DMS153 treated with DMSO at 0.1 percent for 48 hours (cell line): ENCODE measurements around the gene PAQR5.
"Not testable (repeated sequence)": the region's sequence is repeated elsewhere in the genome, so short reads cannot be mapped to it uniquely, and the experiment has no call there.

Experiments used
- DNase-seq: peaks from one replicate; lab custom pipeline; 2025; ENCODE audit not compliant: unreplicated experiment; lab: John Stamatoyannopoulos, UW

The PAQR5 gene, protein sequence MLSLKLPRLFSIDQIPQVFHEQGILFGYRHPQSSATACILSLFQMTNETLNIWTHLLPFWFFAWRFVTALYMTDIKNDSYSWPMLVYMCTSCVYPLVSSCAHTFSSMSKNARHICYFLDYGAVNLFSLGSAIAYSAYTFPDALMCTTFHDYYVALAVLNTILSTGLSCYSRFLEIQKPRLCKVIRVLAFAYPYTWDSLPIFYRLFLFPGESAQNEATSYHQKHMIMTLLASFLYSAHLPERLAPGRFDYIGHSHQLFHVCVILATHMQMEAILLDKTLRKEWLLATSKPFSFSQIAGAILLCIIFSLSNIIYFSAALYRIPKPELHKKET

DNA sequence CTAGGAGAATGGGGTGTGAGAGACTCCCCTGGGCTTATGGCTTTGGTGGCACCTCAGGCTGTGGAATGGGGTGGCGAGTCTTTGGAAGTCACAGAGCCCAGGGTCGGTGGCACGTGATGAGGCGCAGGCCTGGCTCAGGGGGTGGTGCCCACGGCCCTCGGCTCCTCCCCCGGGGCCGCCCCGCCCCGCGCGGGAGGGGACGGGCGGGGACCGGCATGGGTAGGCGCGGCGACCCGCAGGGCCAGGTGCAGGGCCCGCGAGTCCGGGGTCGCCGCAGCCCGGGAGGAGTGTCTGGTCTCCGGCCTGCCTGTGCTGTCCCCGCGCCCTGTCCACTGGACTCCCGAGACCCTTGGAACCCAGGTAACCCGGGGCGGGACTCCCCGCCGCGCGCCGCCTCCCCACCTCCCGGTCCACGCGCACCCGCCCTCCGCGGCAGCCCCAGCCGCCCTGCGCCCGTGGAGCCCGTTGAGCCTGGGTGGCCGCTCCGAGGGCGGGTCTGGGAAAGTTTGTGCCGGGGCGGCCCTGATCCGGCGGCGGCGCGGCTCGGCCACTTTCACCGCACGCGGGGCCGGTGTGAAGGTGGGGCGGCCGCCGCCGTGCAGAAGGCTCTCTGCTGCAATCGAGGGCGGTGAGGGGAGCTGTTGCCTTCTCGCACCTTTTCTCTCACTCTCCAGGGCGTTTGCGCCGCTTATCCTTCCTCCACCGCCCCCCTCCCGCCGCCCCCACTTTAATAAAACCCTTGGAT, at the start of gene PAQR5:
TSS of gene PAQR5 (plus strand) at position 216 of the 745 bp plus-strand sequence. CDS start 61,169 bp downstream, outside the sequence.
- no peak for DNase-seq

DNA sequence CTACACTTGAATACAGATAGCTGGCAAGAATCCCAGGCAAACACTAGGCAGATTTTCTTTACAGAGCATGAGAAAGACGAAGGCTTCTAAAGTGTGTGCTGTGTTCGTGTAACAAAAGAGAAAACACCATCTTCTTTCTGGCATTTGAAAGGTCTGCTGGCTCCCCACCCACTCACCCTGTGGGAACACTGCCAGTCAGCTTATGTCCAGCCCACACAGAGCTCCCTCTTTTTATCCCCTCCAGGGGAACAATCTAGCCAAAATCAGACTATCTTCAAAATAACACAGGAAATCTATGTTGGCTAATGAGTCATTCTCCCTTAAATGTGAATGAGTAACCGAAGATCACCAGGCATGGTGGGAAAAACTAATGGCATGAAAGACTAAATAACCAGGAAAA, 45.6 kb upstream of the PAQR5 start:
- DNase-seq: no peak

DNA sequence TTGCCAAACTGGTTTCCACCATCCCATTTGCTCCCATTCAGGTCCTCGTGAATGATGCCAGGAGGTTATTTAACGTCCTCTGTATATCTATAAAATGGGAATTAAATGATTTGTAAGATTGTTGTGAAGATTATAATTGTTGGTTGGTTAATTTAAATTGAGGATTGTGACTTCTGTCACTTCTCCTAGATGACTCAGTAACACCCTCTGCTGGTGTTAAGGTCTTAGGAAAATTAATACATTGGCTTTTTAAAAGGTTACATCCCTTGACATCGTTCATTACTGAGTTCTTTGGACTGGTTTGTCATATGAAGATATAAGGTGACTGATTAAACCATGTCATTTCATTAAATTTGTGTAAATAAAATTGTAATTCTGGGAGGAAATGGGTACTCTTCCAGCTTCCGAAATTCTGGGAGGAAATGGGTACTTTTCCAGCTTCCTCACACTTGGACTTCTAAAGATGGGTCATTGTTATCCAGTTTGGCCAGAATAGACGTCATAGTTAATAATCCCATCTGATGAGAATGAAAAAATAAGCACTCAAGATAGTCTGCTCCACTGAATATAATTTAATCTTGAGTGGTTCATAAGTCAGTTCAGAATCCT, 33.3 kb upstream of the PAQR5 start:
- no peak for DNase-seq

DNA sequence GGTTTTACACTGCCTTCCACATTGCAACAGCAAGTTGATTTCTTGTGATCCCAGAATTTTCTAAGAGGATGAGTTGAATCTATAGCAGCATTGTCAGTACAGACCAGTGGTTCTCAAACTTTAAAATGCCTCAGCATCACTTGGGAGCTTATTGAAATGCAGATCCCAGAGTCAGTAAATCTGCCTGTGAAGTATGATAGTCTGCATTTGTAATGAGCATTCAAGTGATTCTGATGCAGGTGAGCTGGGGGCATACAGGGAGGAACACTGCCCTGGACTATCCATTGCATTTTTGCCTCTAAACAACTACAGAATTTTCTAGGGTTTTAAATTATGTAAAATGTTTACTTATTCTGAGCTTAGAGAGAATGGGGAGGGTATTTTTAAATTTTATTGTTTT, 27.5 kb upstream of the PAQR5 start:
- no peak for DNase-seq

DNA sequence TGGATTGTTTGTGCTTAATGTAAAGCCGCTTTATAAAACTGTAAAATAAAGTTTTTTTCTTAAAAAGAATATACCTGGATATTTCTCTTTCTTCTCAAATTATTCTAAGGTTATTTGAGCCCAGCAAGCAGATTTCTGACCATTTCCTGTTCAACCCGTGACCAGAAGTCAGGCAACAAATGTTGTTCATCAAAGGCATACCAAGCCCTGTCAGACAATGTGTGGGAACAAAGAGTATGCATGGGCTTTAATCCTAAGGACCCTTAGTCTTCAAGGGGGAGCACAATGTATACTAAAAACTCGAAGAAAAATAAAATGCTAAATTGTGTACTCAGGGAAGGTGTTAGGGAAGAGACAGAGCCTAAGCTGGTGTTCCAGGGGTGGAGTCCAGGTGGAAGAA, 26.6 kb upstream of the PAQR5 start:
- no peak for DNase-seq

DNA sequence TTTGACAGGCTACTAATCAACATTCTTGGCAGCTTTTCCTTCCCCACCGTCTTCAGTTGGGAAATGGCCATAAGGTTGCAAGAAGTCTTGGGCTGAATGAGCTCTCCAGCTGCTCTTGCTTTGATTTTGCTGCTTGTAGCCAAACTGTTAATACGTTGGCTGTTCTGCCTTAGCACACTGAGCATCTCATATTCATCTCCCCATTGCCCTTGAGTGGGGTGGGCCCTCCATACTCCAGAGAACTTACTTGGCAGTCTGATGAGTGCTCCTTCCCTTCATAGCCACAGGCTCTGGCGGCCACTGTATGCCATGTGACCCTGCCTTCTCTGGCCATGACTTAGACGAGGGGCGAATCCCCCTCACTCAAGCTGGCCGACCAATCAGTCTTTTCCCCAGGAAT, 25.8 kb upstream of the PAQR5 start:
- no peak for DNase-seq

DNA sequence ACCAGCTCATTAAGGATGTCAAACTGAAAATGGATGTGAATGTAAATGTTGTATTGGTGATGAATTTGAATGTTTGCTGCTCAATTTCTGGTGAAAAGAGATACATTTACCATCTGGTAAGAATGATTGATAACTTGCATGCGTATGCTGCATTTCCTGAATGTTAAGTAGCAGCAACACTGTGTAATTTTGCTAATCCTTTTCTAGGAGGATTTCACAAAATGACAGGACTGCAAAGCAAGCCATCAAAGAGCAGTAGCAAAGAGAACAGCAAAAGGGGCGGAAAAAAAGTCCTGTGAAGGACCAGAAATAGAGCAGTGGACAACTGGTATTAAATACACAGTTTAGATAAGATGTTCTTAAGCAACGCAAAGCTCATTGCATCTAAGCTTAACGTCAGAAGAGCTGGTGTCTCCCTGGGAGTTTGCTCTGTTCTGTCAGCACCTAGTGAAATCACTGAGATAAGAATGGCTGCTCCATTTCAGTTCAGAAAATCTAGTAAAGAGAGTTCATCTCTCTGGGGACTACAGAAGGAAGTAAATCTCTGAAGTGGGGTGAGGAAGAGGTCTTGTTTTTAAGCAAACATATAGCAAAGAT, 23.5 kb upstream of the PAQR5 start:
- no peak for DNase-seq

DNA sequence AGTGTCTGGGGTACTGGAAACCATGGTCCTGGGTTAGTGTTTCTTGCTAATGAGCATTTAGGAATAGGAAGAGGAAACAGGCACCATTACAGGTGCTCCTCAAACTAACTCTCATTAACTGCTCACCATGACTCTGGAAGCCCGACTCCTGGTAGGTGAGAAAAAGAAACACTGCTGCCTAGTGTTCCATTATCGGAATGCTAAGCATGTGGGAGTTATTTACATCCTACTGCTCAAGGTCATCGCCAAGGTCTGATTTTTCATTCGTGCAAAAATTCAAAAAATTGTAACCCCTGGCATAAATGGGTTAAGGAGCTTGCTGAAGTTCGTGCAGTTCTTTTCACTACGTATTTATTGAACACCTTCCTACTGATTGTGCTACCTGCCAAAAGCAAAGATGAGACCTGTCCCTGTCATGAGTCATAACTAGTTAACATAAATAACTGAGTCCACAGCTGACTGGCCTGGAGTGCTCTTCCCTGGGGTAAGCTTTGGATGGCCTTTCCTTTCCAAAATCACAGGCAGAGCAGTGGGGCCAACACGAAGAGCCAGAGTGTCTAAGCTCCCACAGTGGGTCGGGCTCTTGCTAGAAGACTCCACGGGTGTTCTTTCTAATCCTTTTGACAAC, 22.7 kb upstream of the PAQR5 start:
- DNase-seq: no peak

DNA sequence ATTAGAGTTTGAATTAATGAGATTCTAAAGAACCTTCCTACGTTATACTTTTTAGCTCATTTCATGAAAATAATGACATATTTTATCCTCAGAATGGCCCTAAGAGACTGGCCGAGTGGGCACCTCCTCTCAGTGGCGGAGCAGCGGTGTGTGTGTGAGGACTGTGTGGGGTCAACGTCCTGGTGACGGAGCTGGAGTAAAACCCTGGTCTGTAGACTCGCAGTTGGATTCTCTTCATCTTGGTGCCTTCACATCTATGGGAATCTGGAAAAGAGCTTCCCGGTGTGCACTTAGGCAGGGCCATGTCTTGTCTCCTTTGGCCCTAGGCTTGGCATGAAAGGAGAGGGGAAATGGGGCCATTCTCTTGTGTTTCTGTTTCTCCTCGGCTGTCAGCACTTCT, 21.4 kb upstream of the PAQR5 start:
- no peak for DNase-seq

DNA sequence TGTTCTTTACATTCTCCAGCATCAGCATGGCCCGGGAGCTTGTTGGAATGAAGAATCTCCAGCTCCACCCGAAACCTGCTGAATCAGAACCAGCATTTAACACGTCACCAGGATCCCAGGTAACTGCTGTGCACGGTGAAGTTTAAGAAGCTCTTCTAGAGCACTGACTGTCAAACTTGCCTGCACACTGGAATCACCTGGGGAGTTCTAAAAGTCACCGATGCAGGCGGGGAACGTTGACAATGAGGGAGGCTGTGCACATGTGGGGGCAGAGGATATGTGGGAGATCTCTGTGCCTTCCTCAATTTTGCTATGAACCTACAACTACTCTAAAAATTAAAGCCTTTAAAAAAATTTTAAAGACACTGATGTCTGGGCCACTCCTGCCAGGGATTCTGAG, 19.1 kb upstream of the PAQR5 start:
- no peak for DNase-seq

DNA sequence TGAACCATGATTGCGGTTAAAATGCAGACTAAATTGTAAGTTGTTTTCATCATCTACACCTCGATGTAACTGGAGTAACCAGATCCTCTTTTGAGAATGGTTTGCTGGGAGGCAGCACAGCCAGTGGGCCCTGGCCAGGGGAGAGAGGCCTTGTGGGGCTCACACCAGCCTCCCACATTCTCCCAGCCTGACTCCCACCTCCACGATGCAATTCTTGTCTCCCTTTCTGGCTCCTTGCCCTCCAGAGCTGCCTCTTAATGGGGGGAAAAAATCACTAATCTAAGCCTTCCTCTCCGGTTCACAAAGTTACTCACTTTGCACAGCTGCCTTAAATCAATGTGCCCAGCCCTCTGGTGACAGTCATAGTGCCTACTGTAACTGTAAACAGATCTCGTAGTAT, 17.9 kb upstream of the PAQR5 start:
- no peak for DNase-seq

DNA sequence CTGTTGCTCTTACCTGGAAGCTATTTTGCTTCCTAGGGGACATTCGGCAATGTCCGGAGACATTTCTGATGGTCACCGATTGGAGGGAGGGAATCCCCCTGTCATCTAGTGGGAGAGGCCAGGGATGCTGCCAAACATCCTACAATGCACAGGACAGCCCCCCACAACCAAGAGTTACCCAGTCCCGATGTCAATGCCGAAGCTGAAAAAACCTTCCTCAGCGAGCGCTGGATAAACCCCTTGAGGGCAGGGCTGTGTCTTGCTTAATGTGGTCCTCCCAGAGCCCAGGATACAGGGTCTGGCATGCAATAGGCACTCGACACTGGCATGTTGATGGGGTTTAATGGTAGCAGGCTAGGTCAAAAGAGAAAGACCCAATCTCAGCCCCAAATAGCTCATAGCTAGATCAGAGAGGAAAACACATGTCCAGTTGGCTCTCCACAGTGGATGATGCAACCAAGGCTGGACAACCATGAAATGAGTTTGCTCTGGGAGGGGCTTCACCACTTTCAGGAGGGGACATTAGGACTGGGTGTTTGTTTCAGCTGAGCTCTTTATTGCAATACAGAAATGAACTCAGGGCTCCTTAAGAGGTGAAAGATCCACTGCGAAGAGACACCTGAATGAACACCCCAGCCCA, 16.5 kb upstream of the PAQR5 start:
- no peak for DNase-seq

DNA sequence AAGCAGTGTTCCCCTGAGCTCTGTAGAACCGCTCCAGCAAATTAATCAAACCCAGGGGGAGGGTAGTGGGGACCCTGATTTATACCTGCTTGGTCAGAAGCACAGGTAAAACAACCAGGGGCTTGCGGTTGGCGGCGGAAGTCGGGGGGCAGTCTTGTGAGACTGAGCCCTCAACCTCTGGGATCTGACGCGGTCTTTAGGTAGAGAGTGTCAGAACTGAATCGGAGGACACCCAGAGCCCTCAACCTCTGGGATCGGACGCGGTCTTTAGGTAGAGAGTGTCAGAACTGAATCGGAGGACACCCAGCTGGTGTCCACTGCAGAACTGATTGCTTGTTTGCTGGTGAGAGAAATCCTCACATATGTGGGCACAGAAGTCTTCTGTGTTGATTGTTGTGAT, 12.9 kb upstream of the PAQR5 start:
- no peak for DNase-seq

DNA sequence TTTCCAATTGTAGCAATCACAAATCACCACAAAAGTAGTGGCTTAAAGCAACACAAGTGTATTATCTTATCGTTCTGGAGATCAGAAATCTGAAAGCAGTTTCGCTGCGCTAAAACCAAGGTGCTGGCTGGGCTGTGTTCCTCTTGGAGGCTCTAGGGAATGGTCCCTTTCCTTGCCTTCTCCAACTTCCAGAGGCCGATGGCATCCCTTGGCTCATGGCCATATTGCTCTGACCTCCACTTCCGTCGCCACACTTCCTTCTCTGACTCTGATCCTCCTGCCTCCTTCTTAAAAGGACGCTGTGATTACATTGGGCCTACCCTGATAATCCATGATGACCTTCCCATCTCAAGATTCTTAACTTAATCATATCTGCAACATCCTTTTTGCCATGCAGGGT, 10.7 kb upstream of the PAQR5 start:
- no peak for DNase-seq

DNA sequence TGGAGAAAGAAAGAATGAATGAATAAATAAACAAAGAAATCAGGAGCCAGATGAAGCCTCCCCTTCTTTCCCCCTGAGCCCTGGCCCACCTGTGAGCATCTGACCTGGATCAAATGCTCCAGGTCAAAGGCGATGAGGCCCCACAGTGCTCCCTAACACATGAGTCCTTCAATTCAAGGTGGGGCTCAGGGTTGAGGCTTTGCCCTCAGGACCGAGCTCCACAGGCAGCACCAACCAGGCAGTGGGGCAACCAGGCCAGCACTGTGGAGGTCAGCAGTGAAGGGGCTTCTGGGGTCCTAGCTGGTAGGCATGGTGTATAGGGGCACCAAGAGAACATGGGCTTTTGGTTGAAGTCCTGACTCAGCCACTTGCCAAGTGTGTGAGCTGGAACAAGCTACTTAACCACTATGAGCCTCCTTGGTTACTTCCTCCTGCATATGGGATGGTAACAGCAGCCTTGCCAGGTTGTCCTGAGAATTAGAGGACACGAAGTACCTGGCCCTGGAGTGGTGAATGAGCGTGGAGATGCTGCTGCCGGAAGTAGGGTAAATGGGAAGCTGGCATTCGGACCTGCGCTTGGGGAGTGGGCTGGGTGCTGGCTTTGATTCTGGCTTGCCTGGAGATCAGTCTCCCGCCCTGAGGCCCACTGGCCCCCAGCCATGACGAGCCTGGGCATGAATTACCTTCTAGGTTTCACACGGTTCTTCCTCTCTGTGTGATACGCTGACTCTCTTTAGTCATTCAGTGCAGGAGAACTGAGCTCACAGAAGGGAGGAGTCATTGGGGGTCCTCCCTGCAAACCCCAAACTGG, 10.0 kb upstream of the PAQR5 start:
- DNase-seq: no peak

DNA sequence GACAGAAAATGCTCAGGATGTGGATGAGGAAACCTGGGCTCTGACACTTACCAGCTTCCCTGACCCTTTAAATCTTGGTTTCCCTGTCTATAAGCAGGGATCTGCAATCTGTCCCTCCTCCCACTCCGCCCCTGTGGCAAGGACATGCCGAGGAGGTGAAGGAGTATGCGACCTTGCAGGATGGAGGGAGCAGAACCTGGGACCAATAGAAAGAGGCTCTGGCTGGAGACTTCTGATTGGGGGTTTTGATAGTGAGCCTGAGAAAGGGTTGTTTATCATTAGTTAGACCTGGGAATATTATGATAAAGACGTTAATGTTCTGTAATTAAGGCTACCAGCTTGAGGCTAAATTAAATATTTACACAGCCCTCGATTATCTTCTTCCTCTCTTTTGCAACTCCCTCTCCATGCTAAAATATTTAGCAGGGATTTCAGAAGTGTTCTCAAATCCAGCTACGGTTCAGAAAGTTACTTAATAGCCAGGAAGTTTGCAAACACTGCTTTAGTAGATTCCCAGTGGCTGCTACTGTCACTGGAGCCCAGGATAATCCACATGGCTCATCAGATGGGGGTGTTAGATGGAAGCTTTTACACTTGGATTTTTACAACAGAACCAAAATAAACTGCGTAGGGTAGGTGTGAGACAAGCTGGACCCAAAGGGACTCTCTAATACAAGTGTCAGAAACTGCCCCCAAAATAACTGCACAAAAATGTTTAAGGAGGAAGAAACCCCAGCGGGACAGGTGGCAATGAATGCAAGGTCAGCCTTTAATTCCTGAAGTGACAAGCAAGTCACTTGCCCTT, 9.2 kb upstream of the PAQR5 start:
- no peak for DNase-seq

DNA sequence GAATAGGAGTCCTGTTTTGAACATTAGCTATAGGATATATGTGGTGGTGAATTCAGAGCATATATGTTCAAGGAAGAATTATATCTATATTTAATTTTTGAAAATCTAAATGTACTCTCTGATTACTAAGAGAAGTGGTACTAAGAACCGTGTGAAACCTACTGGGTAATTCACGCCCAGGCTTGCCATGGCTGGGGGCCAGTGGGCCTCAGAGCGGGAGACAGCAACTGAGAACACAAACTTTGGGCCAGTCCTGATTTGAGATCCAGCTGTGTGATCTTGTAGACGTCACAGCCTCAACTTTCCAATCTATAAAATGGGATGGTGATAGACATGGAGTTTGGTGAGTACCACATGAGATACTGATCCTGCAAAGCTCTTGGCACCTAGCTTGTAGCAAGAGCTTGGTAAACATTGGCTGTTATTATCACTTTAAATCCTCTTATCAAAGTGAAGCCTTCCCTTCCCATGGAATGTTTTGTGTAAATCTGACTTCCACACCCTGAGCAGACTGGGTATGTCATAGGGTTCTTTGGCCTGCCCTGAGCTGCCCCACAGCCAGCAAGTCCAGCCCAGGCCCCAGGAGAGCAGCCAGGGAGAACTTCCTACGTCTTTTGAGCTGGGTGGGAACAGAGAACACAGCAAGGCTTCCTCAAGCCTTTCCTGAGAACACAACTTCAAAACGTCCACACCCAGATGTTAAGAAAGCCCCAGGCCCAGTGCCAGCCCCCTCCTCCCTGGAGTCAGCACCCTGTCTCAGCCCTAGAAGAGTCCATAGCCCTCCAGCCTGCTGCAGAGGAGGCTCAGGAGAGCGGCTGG, 8.2 kb upstream of the PAQR5 start:
- DNase-seq: no peak

DNA sequence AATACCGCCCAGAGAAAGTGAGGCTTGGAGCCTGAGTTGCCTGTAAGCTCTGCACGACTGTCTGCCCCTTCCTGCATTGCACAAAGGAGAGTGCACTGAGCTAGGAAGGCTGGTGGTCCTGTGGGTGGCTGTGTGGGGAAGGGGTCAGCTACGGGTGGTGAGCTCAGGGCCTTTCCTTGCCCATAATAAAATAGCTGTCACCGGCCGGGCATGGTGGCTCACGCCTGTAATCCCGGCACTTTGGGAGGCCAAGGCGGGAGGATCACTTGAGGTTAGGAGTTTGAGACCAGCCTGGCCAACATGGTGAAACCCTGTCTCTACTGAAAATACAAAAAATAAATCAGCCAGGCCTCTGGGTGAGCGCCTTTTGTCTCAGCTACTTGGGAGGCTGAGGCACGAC, 7.1 kb upstream of the PAQR5 start:
- not testable (repeated sequence) for DNase-seq
